Measurements from ENCODE around the gene CERKL. TPM values are rescaled to one million over a fixed set of nuclear protein-coding genes. Genes with fewer than 3 reads are reported as not detected.

Gene CERKL
- total RNA-seq, 1 experiment from 2014 or later, result 0.24 TPM

DNA sequence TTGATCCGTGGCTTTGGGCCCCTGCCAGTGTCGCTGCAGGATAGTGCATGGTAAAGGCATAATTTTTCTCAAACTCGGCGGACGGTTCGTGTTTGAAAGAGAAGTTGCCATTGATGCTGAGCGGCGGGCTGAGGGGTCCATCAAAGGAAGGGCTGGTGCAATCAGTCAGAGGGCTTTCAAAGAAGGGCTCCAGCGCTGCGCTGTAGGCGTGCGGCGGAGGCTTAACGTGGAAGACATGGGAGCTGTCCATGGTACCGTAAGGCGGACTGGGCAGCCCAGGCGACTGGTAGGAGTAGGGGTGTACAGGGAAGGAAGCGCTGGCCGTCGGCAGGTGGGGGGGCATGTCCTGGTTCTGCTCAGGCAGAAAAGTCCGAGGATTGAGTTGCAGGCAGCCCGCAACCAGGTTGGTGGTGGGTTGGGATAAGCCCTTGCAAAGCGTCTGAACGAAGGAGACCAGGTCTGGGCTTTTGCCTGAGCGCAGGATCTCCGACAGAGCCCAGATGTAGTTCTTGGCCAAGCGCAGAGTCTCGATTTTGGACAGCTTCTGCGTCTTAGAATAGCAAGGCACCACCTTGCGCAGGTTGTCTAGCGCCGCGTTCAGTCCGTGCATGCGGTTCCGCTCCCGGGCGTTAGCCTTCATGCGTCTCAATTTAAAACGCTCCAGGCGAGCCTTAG, 21.1 kb upstream of the CERKL start (continued):
- TF ChIP-seq, protein P1, sequence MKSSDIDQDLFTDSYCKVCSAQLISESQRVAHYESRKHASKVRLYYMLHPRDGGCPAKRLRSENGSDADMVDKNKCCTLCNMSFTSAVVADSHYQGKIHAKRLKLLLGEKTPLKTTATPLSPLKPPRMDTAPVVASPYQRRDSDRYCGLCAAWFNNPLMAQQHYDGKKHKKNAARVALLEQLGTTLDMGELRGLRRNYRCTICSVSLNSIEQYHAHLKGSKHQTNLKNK (CRISPR knock-in tag; IDR thresholded peaks at IDR 0.05), result no peak
- no peak for TF ChIP-seq ZNF416 (CRISPR knock-in tag; IDR thresholded peaks at IDR 0.05)
- TF ChIP-seq CREM (CRISPR knock-in tag; IDR thresholded peaks at IDR 0.05), result peak; percentile 87
- no peak for TF ChIP-seq PRRX2 (CRISPR knock-in tag; IDR thresholded peaks at IDR 0.05)
- TF ChIP-seq, protein P2, sequence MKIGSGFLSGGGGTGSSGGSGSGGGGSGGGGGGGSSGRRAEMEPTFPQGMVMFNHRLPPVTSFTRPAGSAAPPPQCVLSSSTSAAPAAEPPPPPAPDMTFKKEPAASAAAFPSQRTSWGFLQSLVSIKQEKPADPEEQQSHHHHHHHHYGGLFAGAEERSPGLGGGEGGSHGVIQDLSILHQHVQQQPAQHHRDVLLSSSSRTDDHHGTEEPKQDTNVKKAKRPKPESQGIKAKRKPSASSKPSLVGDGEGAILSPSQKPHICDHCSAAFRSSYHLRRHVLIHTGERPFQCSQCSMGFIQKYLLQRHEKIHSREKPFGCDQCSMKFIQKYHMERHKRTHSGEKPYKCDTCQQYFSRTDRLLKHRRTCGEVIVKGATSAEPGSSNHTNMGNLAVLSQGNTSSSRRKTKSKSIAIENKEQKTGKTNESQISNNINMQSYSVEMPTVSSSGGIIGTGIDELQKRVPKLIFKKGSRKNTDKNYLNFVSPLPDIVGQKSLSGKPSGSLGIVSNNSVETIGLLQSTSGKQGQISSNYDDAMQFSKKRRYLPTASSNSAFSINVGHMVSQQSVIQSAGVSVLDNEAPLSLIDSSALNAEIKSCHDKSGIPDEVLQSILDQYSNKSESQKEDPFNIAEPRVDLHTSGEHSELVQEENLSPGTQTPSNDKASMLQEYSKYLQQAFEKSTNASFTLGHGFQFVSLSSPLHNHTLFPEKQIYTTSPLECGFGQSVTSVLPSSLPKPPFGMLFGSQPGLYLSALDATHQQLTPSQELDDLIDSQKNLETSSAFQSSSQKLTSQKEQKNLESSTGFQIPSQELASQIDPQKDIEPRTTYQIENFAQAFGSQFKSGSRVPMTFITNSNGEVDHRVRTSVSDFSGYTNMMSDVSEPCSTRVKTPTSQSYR (CRISPR knock-in tag; IDR thresholded peaks at IDR 0.05), result peak; percentile 95
- TF ChIP-seq MYBL2 (CRISPR knock-in tag; IDR thresholded peaks at IDR 0.05), result peak; percentile 93
- TF ChIP-seq, protein P3, sequence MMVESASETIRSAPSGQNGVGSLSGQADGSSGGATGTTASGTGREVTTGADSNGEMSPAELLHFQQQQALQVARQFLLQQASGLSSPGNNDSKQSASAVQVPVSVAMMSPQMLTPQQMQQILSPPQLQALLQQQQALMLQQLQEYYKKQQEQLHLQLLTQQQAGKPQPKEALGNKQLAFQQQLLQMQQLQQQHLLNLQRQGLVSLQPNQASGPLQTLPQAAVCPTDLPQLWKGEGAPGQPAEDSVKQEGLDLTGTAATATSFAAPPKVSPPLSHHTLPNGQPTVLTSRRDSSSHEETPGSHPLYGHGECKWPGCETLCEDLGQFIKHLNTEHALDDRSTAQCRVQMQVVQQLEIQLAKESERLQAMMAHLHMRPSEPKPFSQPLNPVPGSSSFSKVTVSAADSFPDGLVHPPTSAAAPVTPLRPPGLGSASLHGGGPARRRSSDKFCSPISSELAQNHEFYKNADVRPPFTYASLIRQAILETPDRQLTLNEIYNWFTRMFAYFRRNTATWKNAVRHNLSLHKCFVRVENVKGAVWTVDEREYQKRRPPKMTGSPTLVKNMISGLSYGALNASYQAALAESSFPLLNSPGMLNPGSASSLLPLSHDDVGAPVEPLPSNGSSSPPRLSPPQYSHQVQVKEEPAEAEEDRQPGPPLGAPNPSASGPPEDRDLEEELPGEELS (CRISPR knock-in tag; IDR thresholded peaks at IDR 0.05), result peak; percentile 96
- TF ChIP-seq ATF1 (CRISPR knock-in tag; IDR thresholded peaks at IDR 0.05), result peak; percentile 86; the same call in 1 of the 2 replicates
- TF ChIP-seq, protein P4, sequence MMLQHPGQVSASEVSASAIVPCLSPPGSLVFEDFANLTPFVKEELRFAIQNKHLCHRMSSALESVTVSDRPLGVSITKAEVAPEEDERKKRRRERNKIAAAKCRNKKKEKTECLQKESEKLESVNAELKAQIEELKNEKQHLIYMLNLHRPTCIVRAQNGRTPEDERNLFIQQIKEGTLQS (CRISPR knock-in tag; conservative IDR thresholded peaks at IDR 0.05), result 0 out of 2 replicates have a peak, but pooled peaks have one; percentile 37
- peak; percentile 95 for TF ChIP-seq ETV6 (CRISPR knock-in tag; IDR thresholded peaks at IDR 0.05)
- TF ChIP-seq TP53 (CRISPR knock-in tag; IDR thresholded peaks at IDR 0.05), result peak; percentile 93
- TF ChIP-seq, protein P5, sequence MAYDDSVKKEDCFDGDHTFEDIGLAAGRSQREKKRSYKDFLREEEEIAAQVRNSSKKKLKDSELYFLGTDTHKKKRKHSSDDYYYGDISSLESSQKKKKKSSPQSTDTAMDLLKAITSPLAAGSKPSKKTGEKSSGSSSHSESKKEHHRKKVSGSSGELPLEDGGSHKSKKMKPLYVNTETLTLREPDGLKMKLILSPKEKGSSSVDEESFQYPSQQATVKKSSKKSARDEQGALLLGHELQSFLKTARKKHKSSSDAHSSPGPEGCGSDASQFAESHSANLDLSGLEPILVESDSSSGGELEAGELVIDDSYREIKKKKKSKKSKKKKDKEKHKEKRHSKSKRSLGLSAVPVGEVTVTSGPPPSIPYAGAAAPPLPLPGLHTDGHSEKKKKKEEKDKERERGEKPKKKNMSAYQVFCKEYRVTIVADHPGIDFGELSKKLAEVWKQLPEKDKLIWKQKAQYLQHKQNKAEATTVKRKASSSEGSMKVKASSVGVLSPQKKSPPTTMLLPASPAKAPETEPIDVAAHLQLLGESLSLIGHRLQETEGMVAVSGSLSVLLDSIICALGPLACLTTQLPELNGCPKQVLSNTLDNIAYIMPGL (CRISPR knock-in tag; IDR thresholded peaks at IDR 0.05), result 0 out of 2 replicates have a peak, but pooled peaks have one; percentile 36
- TF ChIP-seq ZNF219 (CRISPR knock-in tag; IDR thresholded peaks at IDR 0.05; ENCODE audit: borderline replicate concordance), result peak; percentile 94
- TF ChIP-seq GRHL2 (CRISPR knock-in tag; IDR thresholded peaks at IDR 0.05; ENCODE audit: insufficient replicate concordance, severe bottlenecking), result no peak
- no peak for TF ChIP-seq EMX1 (CRISPR knock-in tag; IDR thresholded peaks at IDR 0.05)
- TF ChIP-seq ZNF317 (CRISPR knock-in tag; IDR thresholded peaks at IDR 0.05; ENCODE audit: borderline replicate concordance, low read depth), result 0 out of 2 replicates have a peak, but pooled peaks have one; percentile 53
- TF ChIP-seq TEAD1 (CRISPR knock-in tag; IDR thresholded peaks at IDR 0.05), result peak; percentile 81
- TF ChIP-seq RELA (CRISPR knock-in tag; IDR thresholded peaks at IDR 0.05; ENCODE audit: borderline replicate concordance), result peak; percentile 83; the same call in 1 of the 2 replicates
- TF ChIP-seq, protein P6, sequence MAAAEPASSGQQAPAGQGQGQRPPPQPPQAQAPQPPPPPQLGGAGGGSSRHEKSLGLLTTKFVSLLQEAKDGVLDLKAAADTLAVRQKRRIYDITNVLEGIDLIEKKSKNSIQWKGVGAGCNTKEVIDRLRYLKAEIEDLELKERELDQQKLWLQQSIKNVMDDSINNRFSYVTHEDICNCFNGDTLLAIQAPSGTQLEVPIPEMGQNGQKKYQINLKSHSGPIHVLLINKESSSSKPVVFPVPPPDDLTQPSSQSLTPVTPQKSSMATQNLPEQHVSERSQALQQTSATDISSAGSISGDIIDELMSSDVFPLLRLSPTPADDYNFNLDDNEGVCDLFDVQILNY (CRISPR knock-in tag; IDR thresholded peaks at IDR 0.05), result peak; percentile 86; the same call in 1 of the 2 replicates
- TF ChIP-seq JUN (CRISPR knock-in tag; IDR thresholded peaks at IDR 0.05), result peak; percentile 74; the same call in 1 of the 2 replicates
- no peak for TF ChIP-seq RORB (CRISPR knock-in tag; IDR thresholded peaks at IDR 0.05)
- TF ChIP-seq JAZF1 (CRISPR knock-in tag; IDR thresholded peaks at IDR 0.05), result no peak
- TF ChIP-seq GTF2I (CRISPR knock-in tag; conservative IDR thresholded peaks at IDR 0.05), result no peak
- peak; percentile 83; the same call in 1 of the 2 replicates for TF ChIP-seq CBFB (CRISPR knock-in tag; IDR thresholded peaks at IDR 0.05; ENCODE audit: low read depth)
- no peak for TF ChIP-seq OVOL2 (CRISPR knock-in tag; IDR thresholded peaks at IDR 0.05; ENCODE audit: borderline replicate concordance)
- peak; percentile 46; the same call in 1 of the 2 replicates for TF ChIP-seq ELF4 (CRISPR knock-in tag; IDR thresholded peaks at IDR 0.05; ENCODE audit: low read depth)
- TF ChIP-seq NFATC4 (CRISPR knock-in tag; IDR thresholded peaks at IDR 0.05), result no peak
- peak; percentile 89 for TF ChIP-seq FOXK1 (CRISPR knock-in tag; IDR thresholded peaks at IDR 0.05)
- TF ChIP-seq, protein P7, sequence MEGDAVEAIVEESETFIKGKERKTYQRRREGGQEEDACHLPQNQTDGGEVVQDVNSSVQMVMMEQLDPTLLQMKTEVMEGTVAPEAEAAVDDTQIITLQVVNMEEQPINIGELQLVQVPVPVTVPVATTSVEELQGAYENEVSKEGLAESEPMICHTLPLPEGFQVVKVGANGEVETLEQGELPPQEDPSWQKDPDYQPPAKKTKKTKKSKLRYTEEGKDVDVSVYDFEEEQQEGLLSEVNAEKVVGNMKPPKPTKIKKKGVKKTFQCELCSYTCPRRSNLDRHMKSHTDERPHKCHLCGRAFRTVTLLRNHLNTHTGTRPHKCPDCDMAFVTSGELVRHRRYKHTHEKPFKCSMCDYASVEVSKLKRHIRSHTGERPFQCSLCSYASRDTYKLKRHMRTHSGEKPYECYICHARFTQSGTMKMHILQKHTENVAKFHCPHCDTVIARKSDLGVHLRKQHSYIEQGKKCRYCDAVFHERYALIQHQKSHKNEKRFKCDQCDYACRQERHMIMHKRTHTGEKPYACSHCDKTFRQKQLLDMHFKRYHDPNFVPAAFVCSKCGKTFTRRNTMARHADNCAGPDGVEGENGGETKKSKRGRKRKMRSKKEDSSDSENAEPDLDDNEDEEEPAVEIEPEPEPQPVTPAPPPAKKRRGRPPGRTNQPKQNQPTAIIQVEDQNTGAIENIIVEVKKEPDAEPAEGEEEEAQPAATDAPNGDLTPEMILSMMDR (IDR thresholded peaks at IDR 0.05), result no peak
- TF ChIP-seq, protein P8, sequence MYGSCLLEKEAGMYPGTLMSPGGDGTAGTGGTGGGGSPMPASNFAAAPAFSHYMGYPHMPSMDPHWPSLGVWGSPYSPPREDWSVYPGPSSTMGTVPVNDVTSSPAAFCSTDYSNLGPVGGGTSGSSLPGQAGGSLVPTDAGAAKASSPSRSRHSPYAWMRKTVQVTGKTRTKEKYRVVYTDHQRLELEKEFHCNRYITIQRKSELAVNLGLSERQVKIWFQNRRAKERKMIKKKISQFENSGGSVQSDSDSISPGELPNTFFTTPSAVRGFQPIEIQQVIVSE (CRISPR knock-in tag; IDR thresholded peaks at IDR 0.05; ENCODE audit: borderline replicate concordance), result no peak

Measured in WTC11 (cell line).